Colonic mucosa (tissue), 4 donors: Measurements from ENCODE around the gene XCL2. TPM values are rescaled to one million over a fixed set of nuclear protein-coding genes. Genes with fewer than 3 reads are reported as not detected.

ENCODE experiments used
- DNase-seq: peaks from one replicate; pipeline ENCODE4 v3.0.0-alpha.2; 2020
- H3K27ac ChIP-seq: fragments of 200-600 bp; one replicate; pipeline ENCODE4 v1.8.0; 2021
- H3K27me3 ChIP-seq: fragments of 200-600 bp; one replicate; pipeline ENCODE4 v1.8.0; 2021
- H3K36me3 ChIP-seq: fragments of 200-600 bp; one replicate; pipeline ENCODE4 v1.8.0; 2021
- H3K4me1 ChIP-seq: fragments of 200-600 bp; one replicate; pipeline ENCODE4 v1.8.0; 2021; ENCODE audit warnings: mild to moderate bottlenecking
- H3K4me3 ChIP-seq: fragments of 200-600 bp; one replicate; pipeline ENCODE4 v1.8.0; 2021
- H3K9ac ChIP-seq, 2 donors: one replicate each; pipeline ENCODE4 v1.7.0; 2013; ENCODE audit warnings: control low read depth in 2 of 2, low read depth in 2 of 2, low read length in 2 of 2
- H3K9me3 ChIP-seq: fragments of 200-600 bp; one replicate; pipeline ENCODE4 v1.8.0; 2021
- intact Hi-C: fragments of 100-400 bp; cut with DNase I; formaldehyde crosslinking; loops from one replicate; pipeline ENCODE4 v1.14.1; 2022
- total RNA-seq, 2 donors: library from RNA; stranded (reverse); fragmentation: NEBNext Ultra II Directional in 1 of 2; extraction: Animal tissue kit (Norgen Biotek cat#: 25700) in 1 of 2; gene quantifications; one replicate each; pipeline ENCODE4 v1.2.1, GENCODE V29; 2021
- TF ChIP-seq, protein P1 (sequence below): fragments of 200-600 bp; IDR thresholded peaks from one replicate; pipeline ENCODE4 v1.8.0; 2022; ENCODE audit warnings: antibody characterized with exemption, mild to moderate bottlenecking
- donor health status: healthy.
- donor health status: DM: no; HTN: no; CAD: no.
- donor health status: DM: no; HTN: no; CAD: no.

The XCL2 gene
- total RNA-seq, 2 donors from 2014 or later, result not detected

DNA sequence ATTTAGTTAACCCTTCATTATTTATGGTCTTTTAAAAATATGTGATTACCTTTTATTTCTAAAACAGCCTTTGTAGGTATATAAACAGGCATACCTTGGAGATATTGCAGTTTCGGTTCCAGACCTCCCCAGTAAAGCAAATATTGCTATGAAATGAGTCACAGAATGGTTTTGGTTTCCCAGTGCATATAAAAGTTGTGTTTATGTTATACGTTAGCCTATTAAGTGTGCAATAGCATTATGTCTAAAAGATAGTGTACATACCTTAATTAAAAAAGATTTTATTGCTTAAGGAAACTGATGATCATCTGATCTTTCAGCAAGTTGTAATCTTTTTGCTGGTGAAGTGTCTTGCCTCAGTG is 44.1 kb downstream of the XCL2 start:
- intact Hi-C loops, result no loop called here

DNA sequence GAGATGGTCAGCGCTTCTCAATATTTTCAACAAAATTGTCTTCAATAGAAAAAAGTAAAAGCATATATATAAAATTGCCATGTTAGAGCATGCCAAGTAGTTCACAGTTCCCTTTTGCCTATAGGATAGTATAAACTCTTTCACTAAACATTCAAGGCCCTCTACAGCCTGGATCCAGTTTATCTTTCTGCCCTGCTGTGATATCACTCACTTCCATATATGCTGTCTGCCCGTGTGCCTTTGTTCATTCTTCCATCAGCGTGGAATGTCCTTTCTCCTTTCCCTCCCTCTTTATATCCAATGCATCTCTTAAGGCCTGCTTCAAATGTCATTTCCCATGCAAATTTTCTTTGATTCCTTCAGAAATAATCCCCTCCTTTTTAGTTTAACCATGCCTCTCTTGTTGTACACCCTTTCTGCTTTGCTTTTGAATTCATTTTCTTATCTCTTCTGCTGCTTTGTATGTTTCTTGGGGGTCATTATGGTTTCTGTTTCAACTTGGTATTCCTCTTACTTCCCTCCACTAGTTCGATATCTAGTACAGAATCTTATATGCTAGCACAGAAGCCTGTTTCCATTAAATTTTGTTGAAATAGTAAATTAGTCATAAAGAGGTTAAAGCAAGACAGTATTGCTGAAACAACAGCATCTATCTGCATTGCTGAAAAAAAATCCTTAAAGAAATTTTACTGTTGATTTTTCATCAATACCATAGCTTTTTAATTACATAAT is 44.7 kb downstream of the XCL2 start:
- intact Hi-C loops, result no loop called here
- H3K36me3 ChIP-seq, result no peaks in the 10 kb centered on the region
- no peaks in the 10 kb centered on the region for H3K9me3 ChIP-seq
- no peak for DNase-seq
- no peak overlapping the region for H3K4me3 ChIP-seq
- H3K27me3 ChIP-seq, result no peaks in the 10 kb centered on the region
- no peak overlapping the region for H3K9ac ChIP-seq
- H3K4me1 ChIP-seq, result peaks cover 14% of the 10 kb centered on the region
- peak overlapping the region; percentile 46 for H3K27ac ChIP-seq
- TF ChIP-seq, protein P1, sequence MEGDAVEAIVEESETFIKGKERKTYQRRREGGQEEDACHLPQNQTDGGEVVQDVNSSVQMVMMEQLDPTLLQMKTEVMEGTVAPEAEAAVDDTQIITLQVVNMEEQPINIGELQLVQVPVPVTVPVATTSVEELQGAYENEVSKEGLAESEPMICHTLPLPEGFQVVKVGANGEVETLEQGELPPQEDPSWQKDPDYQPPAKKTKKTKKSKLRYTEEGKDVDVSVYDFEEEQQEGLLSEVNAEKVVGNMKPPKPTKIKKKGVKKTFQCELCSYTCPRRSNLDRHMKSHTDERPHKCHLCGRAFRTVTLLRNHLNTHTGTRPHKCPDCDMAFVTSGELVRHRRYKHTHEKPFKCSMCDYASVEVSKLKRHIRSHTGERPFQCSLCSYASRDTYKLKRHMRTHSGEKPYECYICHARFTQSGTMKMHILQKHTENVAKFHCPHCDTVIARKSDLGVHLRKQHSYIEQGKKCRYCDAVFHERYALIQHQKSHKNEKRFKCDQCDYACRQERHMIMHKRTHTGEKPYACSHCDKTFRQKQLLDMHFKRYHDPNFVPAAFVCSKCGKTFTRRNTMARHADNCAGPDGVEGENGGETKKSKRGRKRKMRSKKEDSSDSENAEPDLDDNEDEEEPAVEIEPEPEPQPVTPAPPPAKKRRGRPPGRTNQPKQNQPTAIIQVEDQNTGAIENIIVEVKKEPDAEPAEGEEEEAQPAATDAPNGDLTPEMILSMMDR, result no peak

More for the DNA sequence above, 44.1 kb downstream of the XCL2 start:
- no peak for DNase-seq
- H3K9ac ChIP-seq, result no peak overlapping the region
- H3K4me3 ChIP-seq, result no peak overlapping the region
- no peaks in the 10 kb centered on the region for H3K9me3 ChIP-seq
- H3K27ac ChIP-seq, result peak overlapping the region; percentile 46
- H3K4me1 ChIP-seq, result peaks cover 14% of the 10 kb centered on the region
- H3K36me3 ChIP-seq, result no peaks in the 10 kb centered on the region
- H3K27me3 ChIP-seq, result no peaks in the 10 kb centered on the region
- TF ChIP-seq, protein P1, result no peak

DNA sequence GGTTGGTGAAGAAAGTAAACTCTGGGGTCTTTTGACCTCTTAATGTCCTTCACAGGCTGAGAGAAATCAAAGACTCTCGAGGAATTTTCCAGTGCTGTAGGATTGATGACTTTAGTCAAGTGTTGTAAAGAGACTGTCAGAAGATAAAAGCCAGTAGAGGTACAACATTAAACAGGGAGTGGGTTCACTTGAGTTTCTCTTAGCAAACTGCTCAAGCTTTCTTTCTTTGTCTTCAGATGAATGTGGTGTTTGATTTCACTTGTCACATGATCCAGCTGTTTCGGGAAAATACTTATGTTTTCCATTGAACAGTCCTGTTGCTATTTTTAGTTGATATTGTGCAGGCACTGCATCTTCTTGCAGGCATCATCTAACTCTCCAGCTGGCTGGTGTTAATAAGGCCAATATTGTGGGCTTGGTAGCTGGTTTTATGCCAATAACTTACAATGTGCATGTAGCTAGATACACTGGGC is 45.6 kb downstream of the XCL2 start:
- Histone ChIP-seq H3K27me3 (no peaks in the 10 kb centered on the region), H3K36me3 (no peaks in the 10 kb centered on the region), H3K27ac (peak overlapping the region; percentile 46), H3K9me3 (no peaks in the 10 kb centered on the region), H3K4me3 (no peak overlapping the region), H3K9ac (no peak overlapping the region), H3K4me1 (peaks cover 14% of the 10 kb centered on the region)
- intact Hi-C loops, result no loop called here
- TF ChIP-seq, protein P1, result no peak
- no peak for DNase-seq

DNA sequence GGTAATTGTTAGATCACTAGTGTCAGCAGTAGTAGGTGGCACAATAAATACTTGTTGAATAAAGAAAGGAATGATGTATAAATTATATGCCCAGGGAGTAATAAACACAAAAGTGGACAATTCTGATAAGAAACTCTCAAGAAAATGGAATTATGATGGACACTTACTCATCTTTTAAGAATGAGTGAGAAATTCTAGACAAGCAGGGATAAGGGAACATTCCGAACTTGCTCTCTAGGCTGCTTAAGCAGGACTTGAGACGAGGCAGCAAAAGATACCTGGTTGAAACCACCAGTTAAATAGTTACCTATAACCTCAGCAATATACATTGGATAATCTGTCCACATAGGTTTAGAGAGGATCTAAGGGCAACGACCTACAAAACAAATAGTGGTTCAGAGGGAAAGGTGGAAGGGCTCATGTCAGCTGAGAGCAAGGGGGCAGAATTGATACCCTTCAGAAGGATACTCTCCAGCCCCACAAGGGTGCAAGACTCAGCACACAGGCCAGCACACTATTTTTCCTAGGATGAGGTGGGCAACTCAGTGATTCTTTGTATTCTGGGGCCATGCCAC is 46.3 kb downstream of the XCL2 start:
- no peak overlapping the region for H3K4me3 ChIP-seq
- H3K27ac ChIP-seq, result no peak overlapping the region
- H3K9me3 ChIP-seq, result no peaks in the 10 kb centered on the region
- no peaks in the 10 kb centered on the region for H3K36me3 ChIP-seq
- H3K4me1 ChIP-seq, result peaks cover 14% of the 10 kb centered on the region
- TF ChIP-seq, protein P1, result no peak
- intact Hi-C loops, result no loop called here
- H3K9ac ChIP-seq, result no peak overlapping the region
- no peak for DNase-seq
- H3K27me3 ChIP-seq, result no peaks in the 10 kb centered on the region

DNA sequence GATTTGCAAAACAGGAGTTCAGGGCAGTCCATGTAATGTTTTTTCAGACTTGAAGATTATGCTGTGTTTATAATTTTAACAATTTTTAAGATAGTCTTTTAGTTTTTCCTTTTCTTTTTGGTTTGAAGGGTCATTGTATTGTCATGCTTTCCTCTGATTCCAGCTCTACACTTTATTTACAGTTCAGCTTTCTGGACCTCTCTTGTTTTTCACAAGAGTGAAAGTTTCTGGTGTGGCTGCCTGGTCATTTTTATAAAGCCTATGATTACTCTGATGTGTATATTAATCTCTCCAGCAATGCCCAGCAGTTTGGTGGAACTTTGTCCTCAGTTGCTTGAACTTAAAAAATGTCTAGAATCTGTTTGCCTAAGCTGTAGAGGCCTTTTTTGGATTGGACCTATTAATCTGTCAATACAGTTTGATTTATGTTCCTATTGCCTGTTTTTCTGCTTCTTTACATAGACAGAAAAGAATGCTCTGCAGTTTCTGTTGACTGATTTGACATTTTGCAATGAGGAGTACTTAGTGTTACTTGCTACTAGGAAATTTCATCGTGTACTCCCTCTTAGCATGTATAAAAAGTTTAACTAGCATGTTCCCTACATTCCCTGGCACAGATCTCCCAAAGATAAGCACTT is 52.2 kb downstream of the XCL2 start:
- DNase-seq, result no peak
- peaks cover 5% of the 10 kb centered on the region for H3K4me1 ChIP-seq
- H3K4me3 ChIP-seq, result no peak overlapping the region
- no peaks in the 10 kb centered on the region for H3K9me3 ChIP-seq
- H3K9ac ChIP-seq, result no peak overlapping the region
- H3K27ac ChIP-seq, result peak overlapping the region; percentile 21
- H3K36me3 ChIP-seq, result no peaks in the 10 kb centered on the region
- H3K27me3 ChIP-seq, result no peaks in the 10 kb centered on the region
- intact Hi-C loops, result no loop called here
- TF ChIP-seq, protein P1, result no peak

Other genes starting within 250 kb of the XCL2 start
- under 1 TPM in 1 of 2 donors, not detected in 1; 0.17 TPM for gene XCL1, start 32.6 kb upstream of the XCL2 start, total RNA-seq
- 10 to 100 TPM in 1 of 2 donors, 1 to 10 TPM in 1; 1.2 to 16.2 TPM for gene DPT, start 185.2 kb upstream of the XCL2 start, total RNA-seq